Psoas muscle (tissue), 8 donors: ENCODE results near the gene USP40. TPM values are rescaled to one million over a fixed set of nuclear protein-coding genes. Genes with fewer than 3 reads are reported as not detected.

Source experiments
- ATAC-seq, 4 donors: fragments of 200-7000 bp; cut with Tn5 transposase; one replicate each; pipeline ENCODE4 v1.9.1; 2020; ENCODE audit warnings: moderate library complexity in 3 of 4, mild to moderate bottlenecking in 2 of 4
- DNase-seq, 2 donors: peaks; one replicate each; pipeline ENCODE4 v3.0.0-alpha.2; 2020
- H3K27ac ChIP-seq: fragments of 200-600 bp; one replicate; pipeline ENCODE4 v1.8.0; 2022
- H3K27me3 ChIP-seq, 3 donors: fragments of 200-600 bp in 1 of 3; one replicate each; pipeline versions ENCODE4 v1.6.1 to v1.8.0; 2013 to 2022; ENCODE audit warnings: low read length in 2 of 3, mild to moderate bottlenecking in 2 of 3, moderate library complexity in 1 of 3; ENCODE audit not compliant: insufficient read depth in 3 of 3
- H3K36me3 ChIP-seq, 2 donors: fragments of 200-600 bp in 1 of 2; one replicate each; pipeline versions ENCODE4 v1.6.1 to v1.8.0; 2013 to 2022; ENCODE audit warnings: low read depth in 1 of 2, mild to moderate bottlenecking in 1 of 2, moderate library complexity in 1 of 2; ENCODE audit not compliant: insufficient read depth in 1 of 2
- H3K4me1 ChIP-seq: fragments of 200-600 bp; one replicate; pipeline ENCODE4 v1.8.0; 2022
- H3K4me3 ChIP-seq: fragments of 200-600 bp; one replicate; pipeline ENCODE4 v1.8.0; 2022; ENCODE audit warnings: mild to moderate bottlenecking
- H3K9me3 ChIP-seq: fragments of 200-600 bp; one replicate; pipeline ENCODE4 v1.8.0; 2022
- WGBS, 3 donors: extraction: QIAGEN DNeasy Blood & Tissue Kit; methylation state at CpG; one replicate each; pipeline versions ENCODE4 v1.1.6 to v1.1.7; 2013; 5-methylcytosine and 5-hydroxymethylcytosine counted together
- intact Hi-C, 2 donors: fragments of 100-400 bp; cut with DNase I; formaldehyde crosslinking; loops; one replicate each; pipeline versions ENCODE4 v1.11.0 to v1.14.2; 2022
- polyA plus RNA-seq, 3 donors: library from polyadenylated mRNA; stranded (reverse); fragments of 200-250 nt; gene quantifications; one replicate each; pipeline ENCODE4 v1.2.3, GENCODE V29; 2013
- total RNA-seq, 4 donors: library from RNA; stranded (reverse); fragmentation: NEBNext Ultra II Directional in 2 of 4; extraction: Animal tissue kit (Norgen Biotek cat#: 25700) in 2 of 4; gene quantifications; one replicate each; pipeline versions ENCODE4 v1.2.1 to v1.2.4, GENCODE V29; 2021 to 2023
- TF ChIP-seq, protein P1 (sequence below): fragments of 200-600 bp; IDR thresholded peaks from one replicate; pipeline ENCODE4 v1.8.0; 2022; ENCODE audit warnings: antibody characterized with exemption
- donor health status: healthy with polysubstance abuse.
- donor health status: DM: no; HTN: no; CAD: no; lungs with moderate emphysema.
- donor health status: Bipolar disorder and iron deficiency.
- donor health status: healthy.
- donor health status: DM: yes; HTN: yes; CAD: no.
- donor health status: DM: no; HTN: no; CAD: no.
- donor health status: DM: no; HTN: no; CAD: no.
- donor health status: DM: yes; HTN: yes; CAD: no.

Gene USP40
- total and polyA plus RNA-seq, 7 donors: 9.1 to 23.3 (median 19.4) TPM

- Histone ChIP-seq H3K9me3 (no peaks in the 10 kb centered on the region), H3K4me3 (no peak overlapping the region), H3K27ac (peak overlapping the region; percentile 96), H3K27me3 (no peaks in the 10 kb centered on the region), H3K4me1 (peaks cover 59% of the 10 kb centered on the region), H3K36me3 (peaks cover 12 to 76% of the 10 kb centered on the region in 2 donors)
- WGBS, 3 donors: 38 to 62% (median 39%) methylated on average over 17 of the region's 17 CpGs
- TF ChIP-seq, protein P1, sequence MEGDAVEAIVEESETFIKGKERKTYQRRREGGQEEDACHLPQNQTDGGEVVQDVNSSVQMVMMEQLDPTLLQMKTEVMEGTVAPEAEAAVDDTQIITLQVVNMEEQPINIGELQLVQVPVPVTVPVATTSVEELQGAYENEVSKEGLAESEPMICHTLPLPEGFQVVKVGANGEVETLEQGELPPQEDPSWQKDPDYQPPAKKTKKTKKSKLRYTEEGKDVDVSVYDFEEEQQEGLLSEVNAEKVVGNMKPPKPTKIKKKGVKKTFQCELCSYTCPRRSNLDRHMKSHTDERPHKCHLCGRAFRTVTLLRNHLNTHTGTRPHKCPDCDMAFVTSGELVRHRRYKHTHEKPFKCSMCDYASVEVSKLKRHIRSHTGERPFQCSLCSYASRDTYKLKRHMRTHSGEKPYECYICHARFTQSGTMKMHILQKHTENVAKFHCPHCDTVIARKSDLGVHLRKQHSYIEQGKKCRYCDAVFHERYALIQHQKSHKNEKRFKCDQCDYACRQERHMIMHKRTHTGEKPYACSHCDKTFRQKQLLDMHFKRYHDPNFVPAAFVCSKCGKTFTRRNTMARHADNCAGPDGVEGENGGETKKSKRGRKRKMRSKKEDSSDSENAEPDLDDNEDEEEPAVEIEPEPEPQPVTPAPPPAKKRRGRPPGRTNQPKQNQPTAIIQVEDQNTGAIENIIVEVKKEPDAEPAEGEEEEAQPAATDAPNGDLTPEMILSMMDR: no peak
- intact Hi-C loops: loop anchor here (2.0 to 5.0 kb wide), 2 partner anchors 30 to 80 kb away; no protein-coding TSS in a partner anchor
- DNase-seq (no peak), ATAC-seq (peak; percentile 4 to 28 (median 12))
These were observed 129.7 kb downstream of the USP40 start for GRCh38 chr2:233436691-233437438.

- H3K4me1 ChIP-seq: peaks cover 59% of the 10 kb centered on the region
- 34 to 61% (median 44%) methylated on average over 15 of the region's 15 CpGs for WGBS, 3 donors
- ATAC-seq (peak; percentile 36 to 75 (median 63)), DNase-seq (peak in 1 of 2 donors; percentile 78)
- intact Hi-C loops: loop anchor here (2.0 to 5.0 kb wide), 2 partner anchors 29 to 79 kb away; no protein-coding TSS in a partner anchor
- H3K27me3 ChIP-seq: no peaks in the 10 kb centered on the region
- H3K4me3 ChIP-seq: no peak overlapping the region
- H3K27ac ChIP-seq: peak overlapping the region; percentile 96
- TF ChIP-seq, protein P1: no peak
- H3K9me3 ChIP-seq: no peaks in the 10 kb centered on the region
- H3K36me3 ChIP-seq: peaks cover 12 to 72% of the 10 kb centered on the region in 2 donors
These were observed 130.4 kb downstream of the USP40 start for GRCh38 chr2:233436191-233436581.

DNA sequence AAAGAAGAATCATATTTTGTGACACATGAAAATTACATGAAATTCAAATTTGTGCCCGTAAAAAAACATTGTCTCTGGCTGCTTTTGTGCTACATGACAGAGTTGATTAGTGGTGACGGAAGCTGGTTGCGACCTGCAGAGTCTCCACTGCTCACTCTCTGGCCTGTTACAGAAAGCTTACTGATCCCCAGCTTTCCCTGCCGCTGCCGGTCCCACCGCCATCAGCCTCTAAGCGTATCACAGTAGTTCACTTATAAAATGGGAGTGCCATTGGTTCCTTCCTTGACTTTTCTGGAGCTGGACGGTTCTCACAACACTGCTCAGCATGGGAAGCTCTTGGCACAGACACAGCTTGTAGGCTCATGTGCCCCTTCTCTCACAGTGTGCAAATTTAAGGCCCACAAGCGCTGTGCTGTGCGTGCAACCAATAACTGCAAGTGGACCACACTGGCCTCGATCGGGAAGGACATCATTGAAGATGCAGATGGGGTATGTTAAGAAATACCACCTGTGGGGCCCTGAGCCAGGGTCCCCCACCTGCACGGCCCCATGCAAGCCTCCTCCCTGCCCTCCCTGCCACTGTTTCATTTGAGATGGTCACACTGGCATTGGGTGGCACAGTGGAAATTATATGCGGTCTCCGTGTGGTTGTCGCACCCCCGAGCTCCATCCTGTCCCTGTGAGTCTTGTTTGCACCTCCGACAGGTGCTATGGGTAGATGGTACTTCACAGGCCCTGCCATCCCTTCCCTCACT is 131.0 kb downstream of the USP40 start:
- Histone ChIP-seq H3K36me3 (peaks cover 12 to 66% of the 10 kb centered on the region in 2 donors), H3K27me3 (no peaks in the 10 kb centered on the region), H3K9me3 (no peaks in the 10 kb centered on the region), H3K4me1 (peaks cover 62% of the 10 kb centered on the region), H3K4me3 (no peak overlapping the region), H3K27ac (peak overlapping the region; percentile 96)
- no peak for DNase-seq
- TF ChIP-seq, protein P1: no peak
- ATAC-seq: peak in 1 of 4 donors; percentile 4
- intact Hi-C loops: loop anchor here (2.0 to 5.0 kb wide), 2 partner anchors 29 to 78 kb away; no protein-coding TSS in a partner anchor
- WGBS, 3 donors: 71 to 82% (median 72%) methylated on average over 18 of the region's 18 CpGs

GRCh38 chr2:233434666-233435330 is 131.8 kb downstream of the USP40 start:
- intact Hi-C loops: loop anchor here in 1 of 2 donors (5.0 kb wide), 1 partner anchor 77 kb away; no protein-coding TSS in a partner anchor
- Histone ChIP-seq H3K4me3 (no peak overlapping the region), H3K36me3 (peaks cover 12 to 58% of the 10 kb centered on the region in 2 donors), H3K27me3 (no peaks in the 10 kb centered on the region), H3K27ac (peak overlapping the region; percentile 96), H3K9me3 (no peaks in the 10 kb centered on the region), H3K4me1 (peaks cover 67% of the 10 kb centered on the region)
- TF ChIP-seq, protein P1: no peak
- ATAC-seq: no peak
- 50 to 72% (median 59%) methylated on average over 18 of the region's 18 CpGs for whole genome bisulfite sequencing, 3 donors
- DNase-seq: no peak
